Activated gamma-delta T cell (primary cell): ENCODE measurements around the gene TMEM63C.

Experiments used
- DNase-seq: peaks from one replicate; lab custom pipeline; 2025; lab: John Stamatoyannopoulos, UW

Gene TMEM63C

DNA sequence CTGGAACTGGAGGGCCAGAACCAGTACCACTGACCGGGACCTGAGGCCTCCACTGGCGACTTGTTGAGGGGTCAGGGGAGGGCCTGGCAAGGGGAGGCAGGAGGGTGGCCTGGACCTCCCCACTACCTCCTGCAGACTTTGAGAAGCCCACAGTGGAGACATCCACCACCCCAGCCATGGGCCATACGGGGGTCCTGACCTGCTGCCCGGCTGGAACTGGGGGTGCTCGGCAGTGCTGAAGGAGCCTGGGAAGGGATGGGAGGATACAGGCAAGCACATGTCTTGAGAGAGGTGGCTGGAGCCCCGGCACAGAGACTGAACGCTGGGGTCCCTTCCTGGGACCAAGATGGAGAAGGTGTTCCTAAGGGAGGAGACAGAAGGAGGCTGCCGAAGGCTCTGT is 75.1 kb downstream of the TMEM63C start:
- DNase-seq = no peak

DNA sequence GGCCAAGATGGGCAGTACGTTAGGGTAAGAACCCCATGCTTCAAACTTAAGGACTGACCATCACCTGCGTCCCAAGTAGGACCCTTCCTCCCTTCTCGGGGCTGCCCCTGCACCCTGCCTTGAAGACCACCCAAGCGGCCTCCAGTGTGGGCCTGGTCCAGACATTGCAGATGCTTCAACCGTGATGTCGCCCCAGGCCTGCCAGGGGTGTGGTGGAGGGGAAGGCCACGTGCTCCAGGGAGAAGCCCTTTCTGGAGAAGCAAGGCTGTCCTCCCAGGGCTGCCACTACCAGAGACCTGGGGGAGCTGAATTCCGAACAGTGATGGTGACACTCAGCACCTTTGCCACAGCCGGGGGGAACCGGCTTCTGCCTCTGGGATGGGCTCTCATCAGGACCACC is 76.1 kb downstream of the TMEM63C start:
- no peak for DNase-seq

DNA sequence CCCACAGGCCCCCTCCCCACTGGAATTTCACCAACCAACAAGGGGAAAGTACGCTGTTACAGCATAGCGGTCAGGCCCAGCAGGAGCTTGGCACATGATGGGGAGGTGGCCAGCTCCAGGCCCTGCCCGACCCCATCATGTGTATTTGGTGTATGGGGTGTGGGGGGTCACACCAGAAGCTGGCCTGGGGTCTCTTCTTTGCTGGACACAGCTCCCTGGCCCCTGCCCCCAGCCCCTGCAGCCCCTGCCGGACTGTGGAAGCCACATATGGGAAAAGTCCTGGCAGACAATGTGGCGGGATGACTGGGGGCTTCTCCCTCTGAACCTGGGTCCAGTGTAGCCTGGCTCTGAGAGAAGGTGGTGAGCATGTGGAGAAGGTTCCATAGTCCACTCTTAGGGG is 77.0 kb downstream of the TMEM63C start:
- no peak for DNase-seq

DNA sequence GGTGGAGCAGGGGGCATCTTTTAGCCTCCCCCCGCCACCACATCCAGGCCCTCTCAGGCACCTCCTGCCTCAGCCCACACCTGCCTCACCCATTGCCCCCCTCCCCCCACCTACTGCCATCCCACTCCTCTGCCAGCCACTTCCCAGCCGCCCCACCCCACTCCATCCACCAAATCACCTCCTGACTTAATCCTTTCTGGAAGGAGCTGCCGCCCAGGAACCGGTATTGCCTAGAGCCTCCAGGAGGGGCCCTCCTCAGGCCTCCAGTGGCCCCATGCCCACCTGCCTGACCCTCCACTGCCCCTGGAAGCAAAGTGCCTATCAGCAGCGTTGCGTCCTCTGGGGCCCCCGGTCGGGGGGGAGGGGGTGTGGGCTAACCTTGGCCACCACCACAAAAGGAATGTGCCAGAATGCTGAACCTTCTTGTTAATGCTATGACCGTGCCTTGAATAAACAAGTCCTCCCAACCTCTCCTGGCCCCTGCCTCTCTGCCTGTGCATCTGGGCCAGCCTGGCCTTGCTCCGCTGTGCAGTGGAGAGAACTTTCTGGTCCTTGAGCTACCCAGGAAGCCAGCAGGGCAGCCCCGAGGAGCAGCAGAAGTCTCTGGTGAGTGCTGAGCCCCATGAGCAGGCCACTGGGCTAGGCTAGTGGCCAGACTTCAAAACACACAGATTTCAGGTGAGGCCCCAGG is 77.6 kb downstream of the TMEM63C start:
- no peak for DNase-seq

DNA sequence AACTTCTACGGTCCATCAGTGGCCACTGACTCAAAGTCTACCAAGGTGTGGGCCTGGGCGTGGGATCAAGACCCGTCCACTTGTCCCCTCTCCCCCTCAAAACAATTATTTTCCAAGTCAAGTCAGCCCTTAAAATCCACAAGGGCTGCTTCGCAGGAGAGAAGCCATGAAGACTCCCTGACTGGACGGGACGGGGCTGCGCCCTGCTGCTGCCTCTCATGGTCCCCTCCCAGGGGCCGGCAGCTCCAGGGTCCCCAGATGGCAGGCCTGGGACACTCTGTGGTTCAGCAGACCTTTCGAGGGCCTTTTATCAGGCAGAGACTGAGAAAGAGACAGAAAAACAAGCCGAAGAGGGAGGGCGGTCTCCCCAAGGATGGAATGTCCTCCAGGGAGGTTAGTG is 78.6 kb downstream of the TMEM63C start:
- no peak for DNase-seq

DNA sequence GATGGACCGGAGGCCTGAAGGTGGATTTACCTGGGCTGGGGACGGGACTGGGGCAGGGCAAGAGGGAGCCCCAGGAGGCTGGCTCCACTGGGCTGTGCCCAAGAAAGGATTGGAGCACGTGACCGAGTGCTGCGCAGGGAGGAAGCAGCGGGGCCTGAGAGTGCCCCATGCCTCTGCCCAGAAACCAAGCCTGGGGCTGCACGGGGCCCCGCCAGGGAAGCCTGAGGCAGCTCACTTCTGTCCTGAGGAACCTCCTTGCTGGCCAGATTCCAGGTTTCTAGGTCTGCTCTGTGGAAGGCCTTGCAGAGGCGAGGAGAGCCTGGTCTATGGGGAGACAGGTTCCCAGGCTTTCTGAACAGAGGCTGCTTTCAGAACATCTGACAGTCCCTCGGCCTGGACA is 79.0 kb downstream of the TMEM63C start:
- DNase-seq = no peak

DNA sequence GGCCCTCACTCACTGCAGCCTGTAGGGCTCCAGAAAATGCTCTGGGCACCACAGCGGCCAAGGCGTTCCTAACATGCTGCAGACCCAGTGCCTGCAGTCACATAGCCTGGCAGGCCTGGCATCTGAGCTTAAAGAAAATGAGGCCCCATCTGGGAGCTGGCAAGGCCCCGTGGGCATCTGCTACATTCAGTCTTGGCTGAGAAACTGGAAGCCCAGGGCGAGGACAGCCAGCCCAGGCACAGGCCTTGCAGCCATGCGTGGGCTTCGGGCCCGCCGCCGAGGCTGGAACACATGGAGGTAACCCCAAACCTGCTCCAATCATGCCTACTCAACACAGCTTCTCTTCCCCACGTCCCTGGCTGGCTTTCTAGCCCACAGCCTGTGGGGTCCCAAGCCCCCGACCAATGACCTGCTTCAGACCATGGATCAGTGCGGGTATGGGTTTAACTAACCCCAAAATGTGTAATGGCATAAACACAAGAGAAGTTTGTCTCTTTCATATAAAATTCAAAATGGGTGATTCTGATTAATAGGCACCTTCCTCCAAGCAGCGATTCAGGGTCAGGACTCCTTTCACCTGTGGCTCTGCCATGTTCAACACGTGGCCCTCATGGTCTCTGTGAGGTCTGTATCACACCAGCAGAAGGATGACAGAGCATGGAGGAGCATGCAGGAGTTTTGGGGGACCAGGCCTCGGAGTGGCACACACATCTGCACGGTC is 83.0 kb downstream of the TMEM63C start:
- no peak for DNase-seq

DNA sequence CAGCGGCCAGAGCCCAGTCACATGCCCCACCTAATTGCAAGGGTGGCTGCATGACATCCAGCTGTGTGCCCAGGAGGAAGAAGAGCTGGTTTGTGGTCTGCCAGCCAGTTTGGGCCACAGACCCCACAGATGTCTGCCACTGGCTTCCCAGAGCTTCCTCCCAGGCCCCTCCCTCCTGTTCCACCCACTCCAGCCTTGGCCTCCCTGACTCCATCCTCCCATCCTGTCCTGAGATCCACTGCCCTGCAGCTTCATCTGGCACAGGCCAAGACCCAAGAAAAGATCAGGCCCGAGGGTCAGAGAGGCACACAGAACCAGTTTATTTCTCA is 83.6 kb downstream of the TMEM63C start:
- no peak for DNase-seq

DNA sequence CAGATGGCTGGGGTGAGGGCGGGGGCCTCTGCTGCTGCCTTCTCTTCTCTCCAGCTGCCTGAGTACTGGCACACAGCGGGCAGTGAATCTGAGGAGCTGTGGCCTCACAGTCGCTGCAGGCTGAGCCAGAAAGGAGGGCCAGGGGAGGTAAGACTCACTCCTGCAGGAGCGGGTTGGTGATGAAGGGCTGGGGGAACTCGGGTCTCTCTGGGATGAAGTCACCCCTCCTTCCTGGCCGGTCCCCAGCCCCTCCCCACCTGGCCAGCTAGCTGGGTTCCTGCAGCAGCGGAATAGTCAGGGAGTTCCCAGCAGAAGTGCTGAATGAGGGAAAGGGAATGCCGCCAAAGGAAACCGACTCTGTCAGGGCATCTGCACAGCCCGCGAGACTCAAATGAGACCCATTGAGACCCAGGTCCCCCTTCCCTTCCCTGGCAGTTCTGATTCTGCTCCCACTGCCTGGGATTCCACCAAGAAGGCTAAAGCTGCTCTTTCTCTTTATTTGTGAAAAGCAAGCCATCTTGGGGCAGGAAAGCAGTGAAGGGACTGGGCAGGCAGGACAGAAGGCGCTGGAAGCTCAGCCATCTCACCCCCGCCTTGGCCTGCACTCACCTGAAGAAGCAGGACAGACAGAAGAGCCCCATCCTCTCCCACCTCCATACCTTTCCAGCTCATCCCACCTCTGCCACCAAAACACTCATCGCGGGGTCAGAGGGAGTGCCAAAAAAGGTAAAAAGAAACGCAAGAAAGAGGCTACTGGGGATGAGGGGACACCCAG is 84.2 kb downstream of the TMEM63C start:
- DNase-seq = no peak

DNA sequence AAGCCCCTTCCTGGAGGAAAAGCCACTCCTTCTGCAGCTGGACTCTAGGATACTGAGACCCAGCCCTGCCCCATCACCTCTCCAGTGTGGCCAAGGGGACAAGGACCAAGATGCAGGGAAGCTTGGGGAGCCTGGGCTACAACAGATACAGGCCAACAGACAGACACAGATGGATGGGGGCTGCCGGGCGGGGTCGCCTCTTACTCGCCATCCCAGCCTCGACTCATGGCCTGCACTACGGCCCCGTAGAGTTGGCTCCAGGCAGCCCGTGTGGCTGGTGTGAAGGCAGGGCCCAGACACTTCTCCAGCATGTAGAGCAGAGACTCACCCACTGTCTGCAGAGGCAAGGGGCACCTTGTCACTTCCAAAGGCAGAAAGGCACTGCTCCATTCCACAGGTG is 84.7 kb downstream of the TMEM63C start:
- DNase-seq = no peak

DNA sequence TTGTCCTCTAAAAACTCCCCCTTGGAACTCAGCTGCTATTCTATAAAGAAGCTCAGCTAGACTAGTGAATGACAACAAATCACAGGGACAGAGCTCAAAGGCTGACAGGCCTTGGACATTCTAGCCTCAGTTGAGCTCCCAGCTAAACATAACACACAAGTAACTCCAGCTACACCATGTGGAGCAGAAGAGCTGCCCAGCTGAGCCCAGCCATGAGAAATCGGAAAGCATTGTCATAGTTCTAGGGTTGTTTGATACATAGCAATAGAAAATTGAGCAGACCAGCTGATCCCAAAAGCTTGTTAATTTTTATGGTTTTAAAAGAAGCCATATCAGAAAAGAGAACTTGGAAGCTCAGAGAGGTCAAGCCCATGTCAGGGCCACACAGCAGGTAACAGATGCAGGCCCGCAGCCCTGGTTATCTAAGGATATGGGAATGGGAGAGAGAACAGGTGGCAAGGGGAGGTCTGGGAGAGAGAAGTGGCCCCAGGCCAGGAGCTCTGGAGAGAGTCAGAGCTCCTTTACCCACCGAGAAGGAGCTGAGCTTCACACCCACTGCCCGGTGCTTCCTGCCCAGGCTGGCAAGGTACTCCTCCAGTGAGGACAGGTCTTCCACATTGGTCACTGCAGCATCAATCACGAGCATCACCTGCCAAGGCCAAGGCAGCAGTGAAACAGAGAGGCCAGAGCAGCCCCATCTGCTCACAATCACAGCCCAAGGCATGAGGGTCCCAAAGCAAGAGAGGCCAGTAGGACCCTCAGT is 86.5 kb downstream of the TMEM63C start:
- no peak for DNase-seq

DNA sequence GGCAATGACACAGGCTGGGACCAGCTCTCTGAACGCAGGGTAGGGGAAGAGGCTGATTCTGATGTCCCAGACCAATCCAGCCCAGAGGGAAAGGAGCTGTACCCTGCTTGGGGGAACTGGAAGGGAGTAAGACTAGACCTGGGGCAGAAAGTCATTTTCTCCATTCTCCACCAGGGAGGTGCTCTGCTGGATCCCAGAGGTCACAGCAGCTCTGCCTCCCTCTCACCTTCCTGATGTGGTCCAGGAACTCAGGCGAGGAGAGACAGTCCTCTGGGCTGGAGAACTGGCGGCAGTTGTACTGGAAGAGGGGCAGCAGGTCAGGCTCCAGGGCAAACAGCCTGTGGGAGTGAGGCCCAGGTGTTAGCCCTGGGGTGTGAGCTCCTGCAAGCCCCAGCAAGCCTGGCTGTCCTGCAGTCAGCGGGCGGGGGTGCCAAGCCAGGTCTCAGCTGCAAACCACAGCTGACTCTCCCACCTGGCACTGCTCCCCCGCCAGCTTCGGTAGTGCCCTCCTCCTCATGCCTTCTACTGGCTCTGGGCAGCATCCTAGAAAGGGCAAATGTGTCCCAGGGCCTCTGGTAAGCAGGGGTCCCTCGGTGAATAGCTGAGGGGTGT is 87.5 kb downstream of the TMEM63C start:
- DNase-seq = no peak

DNA sequence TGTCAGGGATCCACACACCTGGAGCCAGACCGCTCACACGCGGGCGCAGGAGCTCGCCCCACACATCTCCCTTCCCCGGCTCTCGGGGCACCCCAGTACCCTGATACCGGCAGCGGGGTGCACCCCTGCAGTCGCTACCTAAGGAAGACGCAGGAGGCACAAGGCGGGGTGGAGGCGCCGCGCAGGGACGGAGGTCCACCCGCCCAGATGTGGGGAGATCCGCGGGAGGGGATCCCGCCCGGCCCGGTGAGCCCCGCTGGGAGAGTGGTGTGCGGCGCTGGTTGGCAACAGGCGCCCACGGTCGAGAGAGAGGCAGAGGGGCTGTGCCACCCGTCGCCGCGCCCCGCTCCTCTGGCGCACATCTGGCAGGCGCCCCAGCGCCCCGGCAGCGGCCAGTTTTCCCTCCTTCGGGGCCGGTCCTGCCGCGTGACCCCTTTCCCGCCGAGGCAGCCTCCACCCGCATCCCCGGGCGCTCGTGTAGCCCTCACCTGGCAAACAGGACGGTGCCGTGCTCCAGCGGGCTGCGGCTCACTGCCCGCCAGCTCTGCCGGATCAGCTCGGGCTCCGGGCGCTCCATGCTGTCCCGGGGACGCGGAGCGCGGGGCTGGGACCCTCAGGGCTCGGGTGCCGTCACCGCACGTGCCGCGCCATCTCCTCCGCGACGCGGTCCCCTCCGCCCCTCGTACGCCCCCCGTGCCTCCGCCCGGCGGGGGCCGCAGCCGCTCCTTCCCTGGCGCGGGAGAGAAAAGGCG is 88.9 kb downstream of the TMEM63C start:
- DNase-seq = no peak

DNA sequence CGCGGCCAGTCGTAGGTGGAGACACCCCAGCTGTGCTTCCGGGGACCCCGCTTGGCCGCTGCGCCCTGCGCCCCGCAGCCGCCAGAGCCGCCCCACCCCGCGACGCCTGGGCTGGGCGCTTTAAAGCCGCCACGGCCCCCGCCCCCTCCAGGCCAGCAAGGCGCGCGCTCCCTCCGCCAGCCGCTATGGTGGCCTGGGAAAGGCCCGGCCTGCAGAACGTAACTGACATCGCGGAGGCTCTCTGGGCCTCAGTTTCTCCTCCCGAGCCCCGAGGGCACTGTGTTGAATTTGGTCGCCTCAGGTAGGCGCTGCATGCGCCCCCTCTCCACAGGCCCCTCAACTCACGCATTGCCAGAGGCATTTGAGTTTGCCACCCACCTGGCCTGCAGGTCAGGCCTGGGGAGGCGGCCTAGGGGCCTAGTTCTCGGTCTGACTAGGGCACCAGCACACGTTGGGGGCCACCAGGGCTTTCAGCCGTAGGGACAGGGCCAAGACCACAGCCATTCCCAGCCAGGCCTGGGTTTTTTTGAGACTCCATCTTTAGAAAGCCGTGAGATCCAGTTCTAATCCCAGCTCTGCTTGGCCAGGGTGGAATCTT is 89.6 kb downstream of the TMEM63C start, which contains the start of gene NGB:
Gene NGB, minus strand, starts transcription at position 94 of the 598 bp plus-strand sequence. CDS start 269 bp downstream, outside the sequence.
- no peak for DNase-seq

DNA sequence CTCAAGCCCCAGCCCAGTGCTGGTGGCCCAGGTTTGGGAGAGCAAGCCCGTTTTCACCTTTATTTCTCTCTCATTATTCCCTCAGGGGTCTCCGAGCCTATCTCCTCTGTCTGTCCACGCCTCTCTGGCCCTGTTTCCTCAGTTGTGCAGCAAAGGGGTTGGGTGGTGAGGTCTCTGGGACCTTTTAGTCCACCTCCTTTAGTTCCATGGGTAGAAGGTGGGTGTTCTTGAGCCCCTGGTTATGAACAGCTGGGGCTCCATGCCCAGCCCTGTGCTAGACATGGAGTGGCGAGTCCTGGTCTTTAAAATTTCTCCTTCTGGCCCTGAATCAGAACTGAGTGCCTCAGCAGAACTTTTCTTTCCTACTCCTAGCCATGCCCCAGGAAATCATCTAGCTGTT is 90.7 kb downstream of the TMEM63C start:
- no peak for DNase-seq

DNA sequence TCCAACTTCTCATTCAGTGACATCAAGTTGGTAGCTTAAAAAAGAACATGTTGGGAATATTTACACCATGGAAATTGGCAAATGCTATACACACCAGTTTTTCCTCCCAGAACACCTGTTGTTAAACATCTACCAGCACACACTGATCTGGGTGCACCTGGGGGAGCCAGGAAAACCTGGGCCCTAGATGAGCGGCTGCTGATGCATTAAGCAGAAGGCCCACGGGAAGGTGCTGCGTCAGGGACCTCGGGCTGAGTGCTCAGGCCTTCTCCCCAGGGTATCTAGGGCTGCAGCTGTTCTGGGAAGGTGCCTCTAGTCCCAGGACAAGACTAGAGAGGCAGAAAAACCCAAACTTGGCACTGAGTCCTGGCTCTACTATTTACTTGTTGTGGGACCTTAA is 92.2 kb downstream of the TMEM63C start:
- DNase-seq = no peak

DNA sequence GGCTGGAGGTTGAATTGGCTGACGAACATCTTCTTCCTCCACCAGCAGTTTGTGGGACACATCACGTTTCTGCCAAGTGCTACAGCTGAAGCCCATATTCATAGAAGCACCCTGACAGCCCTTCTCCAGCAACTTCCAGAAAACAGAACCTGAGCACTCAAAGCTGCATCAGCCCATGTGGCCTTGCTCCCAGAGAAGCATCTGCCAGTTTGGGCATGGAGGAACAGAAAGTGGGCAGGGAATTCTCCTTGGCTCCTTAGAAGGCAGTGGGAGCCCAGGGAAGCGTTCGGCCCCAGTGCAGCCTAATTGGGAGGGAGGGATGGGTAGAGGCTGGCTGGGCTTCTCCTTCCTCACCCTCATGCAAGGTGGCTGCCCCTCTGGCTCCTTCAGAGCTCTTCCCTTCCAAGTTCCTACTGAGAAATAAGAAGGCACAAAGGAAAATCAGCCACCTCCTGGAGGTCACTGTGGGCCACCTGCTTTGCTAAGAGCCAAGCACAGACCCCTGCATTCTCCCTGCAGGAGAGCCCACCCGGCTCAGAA is 93.5 kb downstream of the TMEM63C start:
- DNase-seq = no peak

DNA sequence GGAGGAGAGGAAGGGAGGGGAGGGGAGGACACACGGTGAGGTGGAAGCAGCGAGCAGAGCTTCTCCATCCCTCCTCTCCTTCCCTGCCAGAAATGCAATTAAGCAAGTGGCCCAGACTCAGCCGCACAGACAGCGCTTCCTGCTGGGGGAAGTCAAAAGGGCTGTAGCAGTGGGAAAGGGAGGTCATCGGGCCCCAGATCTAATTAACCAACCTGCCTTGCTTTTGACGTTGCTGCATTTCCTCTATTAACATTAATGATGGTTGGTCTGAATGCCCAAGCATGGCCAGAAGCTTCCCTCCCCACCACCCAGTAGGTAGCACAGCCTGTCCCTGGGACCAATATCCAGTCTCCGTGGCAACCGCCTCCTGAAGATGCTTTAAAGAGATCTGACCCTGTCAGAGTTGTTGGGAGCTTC is 94.0 kb downstream of the TMEM63C start:
- DNase-seq = no peak

DNA sequence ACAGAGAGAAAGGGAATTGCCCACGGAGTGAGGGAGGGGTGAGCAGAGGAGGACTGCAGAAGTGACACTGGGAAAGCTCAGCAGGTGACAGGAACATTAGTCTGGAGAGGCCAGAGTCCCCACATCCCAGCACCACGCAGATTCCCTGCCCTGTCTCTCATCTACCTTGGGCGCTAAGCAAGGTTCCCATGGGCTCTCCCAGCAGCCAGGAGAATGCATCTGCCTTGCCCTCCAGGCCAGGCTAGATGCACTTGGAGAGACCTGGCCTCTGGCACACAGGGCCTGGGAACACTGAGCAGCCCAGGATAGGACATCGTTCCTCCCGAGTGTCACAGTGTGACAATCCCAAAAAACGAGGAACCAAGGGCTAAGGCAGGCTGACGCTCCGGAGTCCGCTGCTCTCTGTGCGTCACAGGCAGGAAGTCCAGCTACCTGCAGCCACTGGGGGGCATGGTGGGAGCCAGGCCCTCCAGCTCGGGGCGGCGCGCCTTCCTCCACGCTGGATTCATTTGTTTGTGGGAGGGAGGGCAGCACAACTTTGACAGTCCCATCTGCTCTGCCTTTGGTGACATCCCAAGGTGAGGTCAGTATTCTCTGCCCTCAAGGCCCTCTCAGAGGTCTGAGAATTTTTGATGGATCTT is 94.8 kb downstream of the TMEM63C start:
- DNase-seq = no peak

DNA sequence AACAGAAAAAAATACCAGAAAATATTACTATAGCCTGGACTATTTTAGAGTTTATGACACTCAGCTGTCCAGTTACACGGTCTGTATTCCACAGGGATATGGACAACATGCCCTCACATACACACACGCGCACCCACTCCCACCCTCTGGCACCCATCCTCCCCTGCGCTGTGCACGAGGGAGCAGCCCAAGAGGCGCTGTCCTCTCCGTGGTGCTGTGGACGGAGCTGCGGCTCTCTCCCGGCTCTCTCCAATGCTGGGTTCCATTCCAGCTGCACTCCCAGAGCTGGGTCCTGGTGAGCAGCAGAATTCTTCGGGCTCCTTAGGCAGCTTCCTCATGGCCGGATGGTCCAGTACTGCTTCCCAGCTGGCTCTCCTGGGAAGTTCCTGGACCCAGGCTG is 95.4 kb downstream of the TMEM63C start:
- DNase-seq = no peak
